GM12865 (cell line): ENCODE measurements around the gene TMED4.

Source experiments
- DNase-seq: peaks from one replicate; pipeline ENCODE4 v3.0.0; 2010; ENCODE audit warnings: low read depth
- H3K4me3 ChIP-seq: 2 replicates; pipeline ENCODE4 v1.5.1; 2011; ENCODE audit warnings: mild to moderate bottlenecking, low read depth, low read length, control low read depth
- CTCF ChIP-seq: IDR thresholded peaks from 2 replicates; pipeline ENCODE4 v1.5.1; 2011; ENCODE audit warnings: low read length, control low read depth, low read depth, inconsistent platforms; ENCODE audit not compliant: insufficient read depth; ENCODE audit errors: missing control alignments

TMED4 gene

GRCh38 chr7:44617225-44617890 lies 35.3 kb upstream of the TMED4 start:
- DNase-seq: peak; percentile 54
- no peak for TF ChIP-seq CTCF
- peak overlapping the region; percentile 19; the same call in 1 of the 2 replicates for H3K4me3 ChIP-seq

- DNase-seq: no peak
- TF ChIP-seq CTCF: no peak
- no peak overlapping the region for H3K4me3 ChIP-seq
These were observed 34.5 kb upstream of the TMED4 start for GRCh38 chr7:44616545-44616944.

GRCh38 chr7:44615793-44616192 lies 33.8 kb upstream of the TMED4 start:
- no peak for DNase-seq
- H3K4me3 ChIP-seq: no peak overlapping the region
- TF ChIP-seq CTCF: no peak

- DNase-seq: no peak
- no peak for TF ChIP-seq CTCF
- no peak overlapping the region for H3K4me3 ChIP-seq
These were observed 33.1 kb upstream of the TMED4 start for GRCh38 chr7:44615149-44615611.

- no peak overlapping the region for H3K4me3 ChIP-seq
These were observed 27.8 kb upstream of the TMED4 start for GRCh38 chr7:44609829-44610228.

GRCh38 chr7:44608916-44609648 lies 27.1 kb upstream of the TMED4 start:
- no peak overlapping the region for H3K4me3 ChIP-seq
- TF ChIP-seq CTCF: no peak
- no peak for DNase-seq

More at GRCh38 chr7:44609829-44610228, 27.8 kb upstream of the TMED4 start:
- no peak for DNase-seq
- TF ChIP-seq CTCF: no peak
